ENCODE data around the gene SOWAHD. TPM values are rescaled to one million over a fixed set of nuclear protein-coding genes. Genes with fewer than 3 reads are reported as not detected.

The SOWAHD gene
- total RNA-seq, 1 experiment from 2014 or later, result 0.98 TPM

DNA sequence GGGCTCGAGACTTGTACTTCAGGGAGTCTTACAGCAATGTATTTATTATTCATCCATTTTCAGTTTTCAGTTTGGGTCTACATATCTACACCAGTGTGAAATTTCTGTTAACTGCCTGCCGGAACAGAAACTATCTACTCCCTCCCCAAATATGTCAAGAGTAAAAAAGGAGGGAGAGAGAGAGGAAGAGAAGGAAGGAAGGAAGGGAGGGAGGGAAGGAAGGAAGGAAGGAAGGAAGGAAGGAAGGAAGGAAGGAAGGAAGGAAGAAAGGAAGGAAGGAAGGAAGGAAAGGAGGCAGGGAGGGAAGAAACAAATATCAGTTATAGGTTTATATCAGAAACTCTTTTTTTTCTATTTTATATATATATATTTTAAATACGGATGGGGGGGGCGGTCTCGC is 20.4 kb downstream of the SOWAHD start:
- no peak overlapping the region for H3K4me3 Mint-ChIP-seq
- no peak for TF ChIP-seq CTCF (conservative IDR thresholded peaks at IDR 0.05)
- Histone ChIP-seq H3K4me1 (ENCODE audit: insufficient read depth, low read length) (no peaks in the 10 kb centered on the region), H3K9ac (ENCODE audit: extremely low read depth, insufficient read length, low read length) (no peak overlapping the region), H4K8ac (replicated peaks; ENCODE audit: insufficient read length, low read depth, low read length) (no peak overlapping the region), H2BK120ac (ENCODE audit: low read depth, low read length, poor library complexity, severe bottlenecking) (no peak overlapping the region), H3K4me2 (ENCODE audit: insufficient read depth, insufficient read length, low read length) (no peak overlapping the region), H3K9me3 (ENCODE audit: control insufficient read depth, low read depth, low read length) (peaks cover 5% of the 10 kb centered on the region), H3K79me2 (ENCODE audit: insufficient read depth, low read length) (no peaks in the 10 kb centered on the region), H4K5ac (ENCODE audit: insufficient read length, low read depth, low read length) (no peak overlapping the region), H4K91ac (ENCODE audit: insufficient read length, low read depth, low read length) (no peak overlapping the region), H2BK12ac (ENCODE audit: insufficient read length, low read depth, low read length) (no peak overlapping the region), H3K79me1 (ENCODE audit: insufficient read depth, low read depth, low read length, poor library complexity, severe bottlenecking) (no peaks in the 10 kb centered on the region), H2BK15ac (ENCODE audit: low read depth, low read length) (no peak overlapping the region), H3K4ac (ENCODE audit: low read depth, low read length) (no peak overlapping the region), H2BK5ac (ENCODE audit: insufficient read length, low read length) (no peak overlapping the region), H2AFZ (ENCODE audit: low read length) (no peak overlapping the region), H4K20me1 (ENCODE audit: control insufficient read depth, insufficient read depth, insufficient read length) (no peaks in the 10 kb centered on the region), H2BK20ac (ENCODE audit: low read depth, low read length, poor library complexity, severe bottlenecking) (no peak overlapping the region), H3K23me2 (ENCODE audit: insufficient read length, low read depth, low read length, poor library complexity, severe bottlenecking) (no peaks in the 10 kb centered on the region), H3K14ac (ENCODE audit: insufficient read depth, low read length) (no peak overlapping the region), H2AK5ac (ENCODE audit: insufficient read length, low read length) (no peak overlapping the region), H3K27me3 (ENCODE audit: insufficient read depth, low read length) (no peaks in the 10 kb centered on the region), H3K56ac (ENCODE audit: insufficient read length, low read depth, low read length) (no peak overlapping the region), H3K18ac (ENCODE audit: insufficient read length, low read depth, low read length) (no peak overlapping the region), H3T11ph (ENCODE audit: low read length) (no peak overlapping the region), H3K23ac (ENCODE audit: insufficient read length, low read depth, low read length) (no peak overlapping the region), H3K27ac (ENCODE audit: insufficient read length, low read depth, low read length) (no peak overlapping the region)
- H3K4me1 Mint-ChIP-seq, result no peaks in the 10 kb centered on the region
- peaks cover 9 to 32% (median 12%) of the 10 kb centered on the region in 3 experiments; a peak in 6 of 7 replicates for H3K36me3 Mint-ChIP-seq (ENCODE audit: insufficient read depth in 1 of 3, low read depth in 3 of 3)
- no CpG with 5 or more reads among the region's 5 CpGs for WGBS (ENCODE audit: extremely low coverage, insufficient read length, low lambda C conversion rate)
- H3K27me3 Mint-ChIP-seq (ENCODE audit: low read depth), result no peaks in the 10 kb centered on the region
- no peak for DNase-seq
- H3K27ac Mint-ChIP-seq, result no peak overlapping the region
- peaks cover 45 to 58% of the 10 kb centered on the region in 2 experiments for H3K9me3 Mint-ChIP-seq
